ENCODE measurements around the gene PI16. TPM values are rescaled to one million over a fixed set of nuclear protein-coding genes. Genes with fewer than 3 reads are reported as not detected.

Gene PI16
- total RNA-seq, 2 experiments from 2014 or later, result not detected

DNA sequence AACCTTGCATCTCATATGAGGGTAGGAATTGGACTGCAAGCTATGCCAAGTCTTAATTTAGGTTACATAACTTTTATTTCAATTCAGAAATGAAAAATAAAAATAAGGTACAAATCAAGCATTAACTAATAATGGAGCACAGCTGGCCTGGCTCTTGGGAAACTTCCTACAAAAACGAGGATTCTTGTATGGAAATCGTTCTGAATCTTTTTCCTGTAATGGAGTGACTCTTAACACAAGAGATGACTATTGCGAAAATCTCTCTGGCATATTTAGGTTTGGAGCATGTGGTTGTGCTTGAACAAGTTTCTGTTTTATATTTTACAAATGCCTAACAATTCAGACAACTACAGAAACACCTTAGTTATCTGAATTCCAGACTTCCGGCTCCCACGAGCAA, 34.0 kb upstream of the PI16 start:
- intact Hi-C loops (cut with micrococcal nuclease), result no loop called here
- Mint-ChIP-seq H3K36me3 (ENCODE audit: low read depth) (peaks cover 15% of the 10 kb centered on the region), H3K4me3 (no peak overlapping the region), H3K9me3 (no peaks in the 10 kb centered on the region), H3K27me3 (no peaks in the 10 kb centered on the region), H3K27ac (no peak overlapping the region), H3K4me1 (ENCODE audit: low read depth) (peaks cover 16% of the 10 kb centered on the region)
- ChIA-PET CTCF (no interaction called here), POLR2A (no interaction called here)
- TF ChIP-seq, protein P1, sequence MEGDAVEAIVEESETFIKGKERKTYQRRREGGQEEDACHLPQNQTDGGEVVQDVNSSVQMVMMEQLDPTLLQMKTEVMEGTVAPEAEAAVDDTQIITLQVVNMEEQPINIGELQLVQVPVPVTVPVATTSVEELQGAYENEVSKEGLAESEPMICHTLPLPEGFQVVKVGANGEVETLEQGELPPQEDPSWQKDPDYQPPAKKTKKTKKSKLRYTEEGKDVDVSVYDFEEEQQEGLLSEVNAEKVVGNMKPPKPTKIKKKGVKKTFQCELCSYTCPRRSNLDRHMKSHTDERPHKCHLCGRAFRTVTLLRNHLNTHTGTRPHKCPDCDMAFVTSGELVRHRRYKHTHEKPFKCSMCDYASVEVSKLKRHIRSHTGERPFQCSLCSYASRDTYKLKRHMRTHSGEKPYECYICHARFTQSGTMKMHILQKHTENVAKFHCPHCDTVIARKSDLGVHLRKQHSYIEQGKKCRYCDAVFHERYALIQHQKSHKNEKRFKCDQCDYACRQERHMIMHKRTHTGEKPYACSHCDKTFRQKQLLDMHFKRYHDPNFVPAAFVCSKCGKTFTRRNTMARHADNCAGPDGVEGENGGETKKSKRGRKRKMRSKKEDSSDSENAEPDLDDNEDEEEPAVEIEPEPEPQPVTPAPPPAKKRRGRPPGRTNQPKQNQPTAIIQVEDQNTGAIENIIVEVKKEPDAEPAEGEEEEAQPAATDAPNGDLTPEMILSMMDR (IDR thresholded peaks at IDR 0.05), result no peak
- DNase-seq, result no peak
- ATAC-seq, result no peak

DNA sequence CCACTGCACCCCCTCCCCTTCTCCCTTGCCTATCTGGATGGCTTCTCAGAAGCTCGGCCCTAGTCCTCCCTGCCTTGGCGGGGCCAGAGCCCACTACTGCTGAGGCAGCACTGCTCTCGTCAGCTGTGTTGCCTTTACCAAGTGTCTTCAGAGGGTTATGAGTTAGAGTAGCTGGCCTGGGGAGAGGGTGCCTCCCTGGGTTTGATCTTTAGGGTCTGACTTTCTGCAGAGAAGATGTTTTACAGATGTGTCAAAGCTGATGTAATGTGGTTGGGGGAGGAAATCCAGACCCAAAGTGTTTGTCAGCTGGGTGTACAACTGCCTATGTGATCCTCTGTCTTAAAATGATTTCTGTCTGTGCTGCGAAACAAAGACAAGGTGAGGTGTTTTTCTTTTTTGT, 30.4 kb upstream of the PI16 start:
- DNase-seq, result peak; percentile 7
- Mint-ChIP-seq H3K36me3 (ENCODE audit: low read depth) (peaks cover 10% of the 10 kb centered on the region), H3K27ac (peak overlapping the region; percentile 41), H3K27me3 (no peaks in the 10 kb centered on the region), H3K4me3 (no peak overlapping the region), H3K4me1 (ENCODE audit: low read depth) (peaks cover 15% of the 10 kb centered on the region), H3K9me3 (no peaks in the 10 kb centered on the region)
- CTCF ChIA-PET, result interaction anchor here (1.1 to 2.0 kb wide), 2 partner anchors 38 to 94 kb away, joined by 3 to 6 read pairs; partner anchors contain the start of gene C6orf89
- POLR2A ChIA-PET, result interaction anchor here (0.9 to 1.0 kb wide), 2 partner anchors 10 to 50 kb away, joined by 3 to 4 read pairs; partner anchors contain the start of gene PPIL1
- intact Hi-C loops (cut with micrococcal nuclease), result no loop called here
- ATAC-seq, result peak; percentile 29
- TF ChIP-seq, protein P1 (IDR thresholded peaks at IDR 0.05), result no peak

DNA sequence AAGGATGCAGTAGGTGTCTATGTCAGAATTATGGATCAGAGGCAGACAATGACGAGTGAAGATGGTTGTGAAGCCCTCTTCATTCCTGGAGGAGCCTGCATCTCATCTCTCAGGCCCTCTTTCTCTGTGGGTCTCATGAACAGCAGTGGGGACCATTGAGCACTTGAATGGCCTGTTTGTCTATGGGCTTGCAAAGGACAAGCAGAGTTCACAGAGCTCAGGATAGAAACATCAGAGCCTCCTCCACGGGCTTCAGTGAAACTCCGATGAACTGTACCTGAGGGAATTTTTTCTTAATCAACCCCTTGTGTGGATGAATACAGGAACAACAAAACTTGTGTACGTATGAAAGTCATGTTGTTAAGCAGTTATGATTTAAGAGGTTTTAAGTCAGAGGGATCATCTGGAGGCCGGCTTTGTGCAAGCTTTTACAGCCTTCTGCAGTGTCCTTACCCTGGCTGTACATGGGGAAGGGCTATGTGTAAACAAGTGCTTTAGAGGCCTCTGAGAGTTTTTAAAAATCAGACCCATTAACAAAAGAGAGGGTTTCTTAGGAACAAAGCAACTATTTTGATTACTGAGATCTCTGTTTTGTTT, 29.7 kb upstream of the PI16 start:
- no peaks in the 10 kb centered on the region for H3K9me3 Mint-ChIP-seq
- H3K4me1 Mint-ChIP-seq (ENCODE audit: low read depth), result peaks cover 15% of the 10 kb centered on the region
- H3K27ac Mint-ChIP-seq, result no peak overlapping the region
- H3K36me3 Mint-ChIP-seq (ENCODE audit: low read depth), result peaks cover 10% of the 10 kb centered on the region
- H3K27me3 Mint-ChIP-seq, result no peaks in the 10 kb centered on the region
- POLR2A ChIA-PET, result interaction anchor here (0.7 to 1.0 kb wide), 3 partner anchors 11 to 51 kb away, joined by 3 to 4 read pairs (median 3); partner anchors contain the start of gene PPIL1
- no peak for DNase-seq
- no peak for ATAC-seq
- TF ChIP-seq, protein P1 (IDR thresholded peaks at IDR 0.05), result no peak
- no peak overlapping the region for H3K4me3 Mint-ChIP-seq
- intact Hi-C loops (cut with micrococcal nuclease), result no loop called here
- CTCF ChIA-PET, result interaction anchor here (1.1 to 2.0 kb wide), 4 partner anchors 9 to 93 kb away, joined by 3 to 7 read pairs (median 6); partner anchors contain the start of gene C6orf89

DNA sequence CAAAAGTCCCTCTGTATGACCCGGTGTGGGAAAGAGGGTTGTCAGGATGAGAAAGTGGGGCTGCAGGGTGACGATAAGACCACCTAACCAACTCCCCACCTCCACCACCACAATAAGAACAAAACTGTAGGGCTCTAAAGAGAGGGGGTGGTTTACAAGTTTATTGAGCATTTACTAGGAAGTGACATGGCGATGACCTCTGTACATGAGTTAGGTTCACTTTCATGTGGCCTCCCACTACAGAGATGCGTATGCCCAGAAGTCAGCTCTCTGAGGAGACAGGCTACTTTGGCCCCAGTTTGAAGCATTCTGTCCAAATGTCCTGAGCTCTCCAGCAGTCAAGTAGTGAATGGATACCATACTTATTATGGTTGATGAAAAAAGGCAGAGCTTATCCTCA, 28.7 kb upstream of the PI16 start:
- ChIA-PET CTCF (interaction anchor here (0.6 to 2.0 kb wide), 5 partner anchors 10 to 494 kb away, joined by 3 to 7 read pairs (median 6); partner anchors contain the start of gene C6orf89), POLR2A (interaction anchor here (0.7 to 1.6 kb wide), 2 partner anchors 12 to 37 kb away, joined by 3 to 5 read pairs; no protein-coding TSS in a partner anchor)
- intact Hi-C loops (cut with micrococcal nuclease), result no loop called here
- no peaks in the 10 kb centered on the region for H3K9me3 Mint-ChIP-seq
- peaks cover 8% of the 10 kb centered on the region for H3K36me3 Mint-ChIP-seq (ENCODE audit: low read depth)
- DNase-seq, result peak; percentile 38
- peak; percentile 84 for ATAC-seq
- peak overlapping the region; percentile 44 for H3K27ac Mint-ChIP-seq
- no peaks in the 10 kb centered on the region for H3K27me3 Mint-ChIP-seq
- no peak overlapping the region for H3K4me3 Mint-ChIP-seq
- TF ChIP-seq, protein P1 (IDR thresholded peaks at IDR 0.05), result no peak
- H3K4me1 Mint-ChIP-seq (ENCODE audit: low read depth), result peaks cover 15% of the 10 kb centered on the region

All from activated CD8-positive, alpha-beta T cell treated with anti-CD3 and anti-CD28 coated beads for 36 hours (primary cell).